Panc1 (cell line): ENCODE data around the gene CROCC2. TPM values are rescaled to one million over a fixed set of nuclear protein-coding genes. Genes with fewer than 3 reads are reported as not detected.

Experiments
- ATAC-seq: fragments of 200-7000 bp; cut with Tn5 transposase; 2 replicates; pipeline ENCODE4 v1.9.1; 2020; ENCODE audit warnings: mild to moderate bottlenecking, moderate library complexity
- BruUV-seq: library from RNA; stranded (reverse); fragments of 400-500 nt; replicated peaks from 2 replicates; lab custom pipeline; 2021; lab: Mats Ljungman, UMichigan
- CTCF ChIA-PET: fragments of 300-600 bp; sonication (Branson Sonifier 250); formaldehyde crosslinking; loops from one replicate; lab custom pipeline; 2022; ENCODE audit warnings: antibody characterized with exemption; lab: Charles Lee
- POLR2A ChIA-PET: fragments of 300-600 bp; sonication (Branson Sonifier 250); formaldehyde crosslinking; loops from one replicate; lab custom pipeline; 2022; ENCODE audit warnings: antibody characterized with exemption; lab: Charles Lee
- DNase-seq: peaks from one replicate; pipeline ENCODE4 v3.0.0-alpha.2; 2010; ENCODE audit warnings: low read depth, low spot score
- H3K27ac ChIP-seq: 2 replicates; pipeline ENCODE4 v1.5.1; 2011; ENCODE audit warnings: mild to moderate bottlenecking, low read length, inconsistent platforms
- H3K27me3 ChIP-seq: fragments of 200-500 bp; sonication (Bioruptor generic); 2 replicates; pipeline ENCODE4 v1.6.0; 2014; ENCODE audit warnings: low read length, inconsistent platforms; ENCODE audit not compliant: control insufficient read depth, insufficient read depth
- H3K36me3 ChIP-seq: fragments of 200-500 bp; sonication (Bioruptor generic); 2 replicates; pipeline ENCODE4 v1.5.1; 2014; ENCODE audit warnings: inconsistent platforms, mild to moderate bottlenecking, low read length, moderate library complexity; ENCODE audit not compliant: control insufficient read depth, insufficient read depth
- H3K4me1 ChIP-seq: 2 replicates; pipeline ENCODE4 v1.5.1; 2011; ENCODE audit warnings: inconsistent platforms, mild to moderate bottlenecking, low read length, moderate library complexity; ENCODE audit not compliant: control insufficient read depth, insufficient read depth
- H3K4me3 ChIP-seq, 2 experiments: 2 replicates each; pipeline ENCODE4 v1.5.1; 2011 to 2012; ENCODE audit warnings: low read depth in 2 of 2, low read length in 2 of 2, mild to moderate bottlenecking in 2 of 2, inconsistent platforms in 1 of 2, moderate library complexity in 1 of 2
- H3K9me3 ChIP-seq: fragments of 200-500 bp; sonication (Bioruptor generic); 2 replicates; pipeline ENCODE4 v1.5.1; 2014; ENCODE audit warnings: low read depth, mild to moderate bottlenecking, inconsistent platforms, low read length, moderate library complexity; ENCODE audit not compliant: control insufficient read depth, insufficient read depth
- POLR2AphosphoS5 ChIP-seq: IDR thresholded peaks from 2 replicates; pipeline ENCODE4 v1.6.1; 2012; ENCODE audit warnings: mild to moderate bottlenecking, low read depth, low read length, moderate library complexity
- SIN3A ChIP-seq: IDR thresholded peaks from 2 replicates; pipeline ENCODE4 v1.6.1; 2012; ENCODE audit warnings: low read depth, mild to moderate bottlenecking, low read length, moderate library complexity, borderline replicate concordance; ENCODE audit not compliant: insufficient read depth
- TCF7L2 ChIP-seq: IDR thresholded peaks from 2 replicates; pipeline ENCODE4 v1.6.1; 2011; ENCODE audit warnings: mild to moderate bottlenecking, low read depth, low read length, inconsistent platforms
- in situ Hi-C: cut with HindIII; loops from 2 replicates; pipeline ENCODE4 v1.10.0; 2016; ENCODE audit warnings: low sequenced_read_pairs, low pct_unique_long_range_greater_than_20kb
- intact Hi-C: fragments of 100-400 bp; cut with micrococcal nuclease; formaldehyde crosslinking; loops from one replicate; pipeline ENCODE4 v1.10.0; 2022; ENCODE audit not compliant: unreplicated experiment
- total RNA-seq: library from RNA; stranded (reverse); gene quantifications from one replicate; pipeline ENCODE4 v1.2.1, GENCODE V29; 2021; ENCODE audit not compliant: unreplicated experiment
- TF ChIP-seq, protein P1 (sequence below), 2 experiments: IDR thresholded peaks; 2 replicates each; pipeline ENCODE4 v1.6.1; 2011 to 2012; ENCODE audit warnings: low read depth in 2 of 2, control low read depth in 1 of 2, low read length in 1 of 2, mild to moderate bottlenecking in 1 of 2, moderate library complexity in 1 of 2; ENCODE audit not compliant: insufficient read depth in 1 of 2
- TF ChIP-seq, protein P2 (sequence below): fragments of 450-650 bp; IDR thresholded peaks from 2 replicates; pipeline ENCODE4 v1.5.1; 2017; ENCODE audit warnings: mild to moderate bottlenecking

Gene CROCC2
- total RNA-seq, 1 experiment from 2014 or later, result 0.23 TPM

DNA sequence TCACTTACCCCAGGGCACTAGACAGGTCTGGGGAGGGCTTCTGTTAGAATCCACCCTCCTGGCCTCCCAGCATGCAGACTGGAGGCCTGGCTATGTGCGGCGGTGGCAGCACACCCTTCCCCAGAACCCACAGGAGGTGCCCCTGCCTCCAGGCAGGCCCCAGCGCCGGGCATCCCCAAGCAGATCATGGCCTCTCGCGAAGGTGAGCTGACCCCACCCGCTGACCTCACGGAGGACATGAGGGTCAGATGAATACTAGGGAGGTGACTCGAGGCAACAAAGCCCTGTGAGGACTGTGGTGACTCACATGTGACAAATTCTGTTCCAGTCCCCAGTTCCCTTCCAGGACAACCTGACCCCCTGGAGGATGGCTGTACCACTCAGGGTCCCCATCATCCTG is 12.1 kb upstream of the CROCC2 start:
- DNase-seq (no peak), ATAC-seq (no peak)
- POLR2A ChIA-PET, result no interaction called here
- intact Hi-C loops, result no loop called here
- TF ChIP-seq SIN3A, result no peak
- TF ChIP-seq, protein P1, sequence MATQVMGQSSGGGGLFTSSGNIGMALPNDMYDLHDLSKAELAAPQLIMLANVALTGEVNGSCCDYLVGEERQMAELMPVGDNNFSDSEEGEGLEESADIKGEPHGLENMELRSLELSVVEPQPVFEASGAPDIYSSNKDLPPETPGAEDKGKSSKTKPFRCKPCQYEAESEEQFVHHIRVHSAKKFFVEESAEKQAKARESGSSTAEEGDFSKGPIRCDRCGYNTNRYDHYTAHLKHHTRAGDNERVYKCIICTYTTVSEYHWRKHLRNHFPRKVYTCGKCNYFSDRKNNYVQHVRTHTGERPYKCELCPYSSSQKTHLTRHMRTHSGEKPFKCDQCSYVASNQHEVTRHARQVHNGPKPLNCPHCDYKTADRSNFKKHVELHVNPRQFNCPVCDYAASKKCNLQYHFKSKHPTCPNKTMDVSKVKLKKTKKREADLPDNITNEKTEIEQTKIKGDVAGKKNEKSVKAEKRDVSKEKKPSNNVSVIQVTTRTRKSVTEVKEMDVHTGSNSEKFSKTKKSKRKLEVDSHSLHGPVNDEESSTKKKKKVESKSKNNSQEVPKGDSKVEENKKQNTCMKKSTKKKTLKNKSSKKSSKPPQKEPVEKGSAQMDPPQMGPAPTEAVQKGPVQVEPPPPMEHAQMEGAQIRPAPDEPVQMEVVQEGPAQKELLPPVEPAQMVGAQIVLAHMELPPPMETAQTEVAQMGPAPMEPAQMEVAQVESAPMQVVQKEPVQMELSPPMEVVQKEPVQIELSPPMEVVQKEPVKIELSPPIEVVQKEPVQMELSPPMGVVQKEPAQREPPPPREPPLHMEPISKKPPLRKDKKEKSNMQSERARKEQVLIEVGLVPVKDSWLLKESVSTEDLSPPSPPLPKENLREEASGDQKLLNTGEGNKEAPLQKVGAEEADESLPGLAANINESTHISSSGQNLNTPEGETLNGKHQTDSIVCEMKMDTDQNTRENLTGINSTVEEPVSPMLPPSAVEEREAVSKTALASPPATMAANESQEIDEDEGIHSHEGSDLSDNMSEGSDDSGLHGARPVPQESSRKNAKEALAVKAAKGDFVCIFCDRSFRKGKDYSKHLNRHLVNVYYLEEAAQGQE (IDR thresholded peaks at IDR 0.05; ENCODE audit: insufficient read depth in 1 of 2, low read depth in 2 of 2, low read length in 1 of 2), result no peak
- CTCF ChIA-PET, result no interaction called here
- H3K4me1 ChIP-seq, result peaks cover 6% of the 10 kb centered on the region
- no TSS peak for BruUV-seq
- no peaks in the 10 kb centered on the region for H3K9me3 ChIP-seq
- no peak overlapping the region for H3K4me3 ChIP-seq
- no peaks in the 10 kb centered on the region for H3K27me3 ChIP-seq
- H3K36me3 ChIP-seq, result no peaks in the 10 kb centered on the region
- in situ Hi-C loops, result no loop called here
- no peak overlapping the region for H3K27ac ChIP-seq

DNA sequence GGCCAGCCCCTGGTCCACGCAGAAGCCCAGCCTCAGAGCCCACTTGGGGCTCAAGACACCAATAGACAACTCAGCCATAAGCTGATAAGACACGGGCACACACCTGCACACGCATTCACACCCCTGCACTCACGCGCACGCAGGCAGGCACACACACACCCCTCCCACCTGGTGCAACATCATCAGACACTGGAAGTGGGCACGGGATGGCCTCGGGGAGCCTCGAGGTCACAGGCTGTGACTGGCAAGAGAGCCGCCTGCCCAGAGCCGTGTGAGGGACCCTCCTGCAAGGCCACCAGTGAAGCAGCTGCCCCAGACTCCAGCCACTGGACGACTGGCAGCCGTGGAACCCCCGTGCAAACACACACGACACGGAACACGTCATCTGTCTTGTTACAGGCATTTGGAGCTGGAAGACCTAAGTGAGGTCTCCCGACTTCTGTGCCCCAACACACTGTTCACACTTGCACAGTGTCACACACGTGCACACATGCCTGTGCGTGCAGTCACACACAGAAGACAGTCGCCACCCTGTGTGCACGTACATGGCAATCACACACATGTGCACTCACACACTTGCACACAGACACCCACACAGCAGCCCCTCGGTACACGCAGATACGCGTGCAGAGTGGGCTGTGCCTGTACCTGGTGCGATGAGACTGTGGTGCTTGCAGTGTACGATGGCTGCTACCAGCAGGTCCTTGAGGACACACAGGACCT is 11.1 kb upstream of the CROCC2 start:
- no TSS peak for BruUV-seq
- POLR2A ChIA-PET, result no interaction called here
- Histone ChIP-seq H3K36me3 (no peaks in the 10 kb centered on the region), H3K27ac (no peak overlapping the region), H3K4me3 (no peak overlapping the region), H3K9me3 (no peaks in the 10 kb centered on the region), H3K4me1 (peaks cover 6% of the 10 kb centered on the region), H3K27me3 (no peaks in the 10 kb centered on the region)
- CTCF ChIA-PET, result no interaction called here
- TF ChIP-seq, protein P2, sequence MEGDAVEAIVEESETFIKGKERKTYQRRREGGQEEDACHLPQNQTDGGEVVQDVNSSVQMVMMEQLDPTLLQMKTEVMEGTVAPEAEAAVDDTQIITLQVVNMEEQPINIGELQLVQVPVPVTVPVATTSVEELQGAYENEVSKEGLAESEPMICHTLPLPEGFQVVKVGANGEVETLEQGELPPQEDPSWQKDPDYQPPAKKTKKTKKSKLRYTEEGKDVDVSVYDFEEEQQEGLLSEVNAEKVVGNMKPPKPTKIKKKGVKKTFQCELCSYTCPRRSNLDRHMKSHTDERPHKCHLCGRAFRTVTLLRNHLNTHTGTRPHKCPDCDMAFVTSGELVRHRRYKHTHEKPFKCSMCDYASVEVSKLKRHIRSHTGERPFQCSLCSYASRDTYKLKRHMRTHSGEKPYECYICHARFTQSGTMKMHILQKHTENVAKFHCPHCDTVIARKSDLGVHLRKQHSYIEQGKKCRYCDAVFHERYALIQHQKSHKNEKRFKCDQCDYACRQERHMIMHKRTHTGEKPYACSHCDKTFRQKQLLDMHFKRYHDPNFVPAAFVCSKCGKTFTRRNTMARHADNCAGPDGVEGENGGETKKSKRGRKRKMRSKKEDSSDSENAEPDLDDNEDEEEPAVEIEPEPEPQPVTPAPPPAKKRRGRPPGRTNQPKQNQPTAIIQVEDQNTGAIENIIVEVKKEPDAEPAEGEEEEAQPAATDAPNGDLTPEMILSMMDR, result no peak
- TF ChIP-seq SIN3A (no peak), POLR2AphosphoS5 (no peak), TCF7L2 (no peak)
- TF ChIP-seq, protein P1 (IDR thresholded peaks at IDR 0.05; ENCODE audit: insufficient read depth in 1 of 2, low read depth in 2 of 2, low read length in 1 of 2), result no peak
- intact Hi-C loops (no loop called here), in situ Hi-C loops (no loop called here)
- no peak for ATAC-seq
- no peak for DNase-seq
